ENCODE results near the gene ADAD1. TPM values are rescaled to one million over a fixed set of nuclear protein-coding genes. Genes with fewer than 3 reads are reported as not detected.

The ADAD1 gene
- polyA plus RNA-seq, 2 donors: not detected

Other genes starting within 250 kb of the ADAD1 start
- 10 to 100 TPM; 11.5 to 12.0 TPM for gene BLTP1, start 226.7 kb upstream of the ADAD1 start, polyA plus RNA-seq
- gene IL2, start 77.7 kb downstream of the ADAD1 start, polyA plus RNA-seq: not detected
- not detected for gene IL21, start 242.1 kb downstream of the ADAD1 start, polyA plus RNA-seq

All from esophagus (tissue), 2 donors.